Adrenal gland (tissue), 19 donors: ENCODE measurements around the gene SOCS3. TPM values are rescaled to one million over a fixed set of nuclear protein-coding genes. Genes with fewer than 3 reads are reported as not detected.

Source experiments
- DNase-seq, 7 donors: peaks; one replicate each; pipeline ENCODE4 v3.0.0-alpha.2; 2019 to 2020
- H3K27ac ChIP-seq, 5 donors: fragments of 200-600 bp; sonication (generic) in 4 of 5; 1 replicate in 3 of 5; 2 replicates in 2 of 5; pipeline versions ENCODE4 v1.5.1 to v1.8.0; 2016 to 2020; ENCODE audit warnings: mild to moderate bottlenecking in 1 of 5
- H3K27me3 ChIP-seq: fragments of 200-600 bp; 2 replicates; pipeline ENCODE4 v1.8.0; 2021
- H3K36me3 ChIP-seq, 2 donors: fragments of 200-600 bp; replicated peaks in 1 of 2; 1 replicate in 1 of 2; 2 replicates in 1 of 2; pipeline versions ENCODE4 v1.5.1 to v1.8.0; 2018 to 2022
- H3K4me1 ChIP-seq, 2 donors: fragments of 200-600 bp; replicated peaks in 1 of 2; 1 replicate in 1 of 2; 2 replicates in 1 of 2; pipeline versions ENCODE4 v1.5.1 to v1.8.0; 2018 to 2021
- H3K4me3 ChIP-seq, 4 donors: fragments of 200-600 bp; sonication (generic) in 3 of 4; one replicate each; pipeline ENCODE4 v1.5.1; 2016 to 2018
- H3K9me3 ChIP-seq, 3 donors: fragments of 200-600 bp; sonication (generic) in 1 of 3; replicated peaks in 1 of 3; 1 replicate in 2 of 3; 2 replicates in 1 of 3; pipeline versions ENCODE4 v1.5.1 to v1.8.0; 2016 to 2021
- POLR2A ChIP-seq, 2 donors: fragments of 450-650 bp; IDR thresholded peaks; one replicate each; pipeline ENCODE4 v1.6.1; 2017; ENCODE audit warnings: antibody characterized with exemption in 2 of 2, mild to moderate bottlenecking in 2 of 2, moderate library complexity in 1 of 2
- WGBS, 4 donors: extraction: QIAGEN DNeasy Blood & Tissue Kit in 2 of 4; methylation state at CpG; one replicate each; pipeline versions ENCODE4 v1.1.5 to v1.1.7; 2013 to 2017; 5-methylcytosine and 5-hydroxymethylcytosine counted together
- intact Hi-C, 2 donors: fragments of 100-400 bp; cut with DNase I; formaldehyde crosslinking; loops; one replicate each; pipeline versions ENCODE4 v1.14.1 to v1.15.0; 2022 to 2023
- long read RNA-seq, 10 donors: library from polyadenylated mRNA in 3 of 10; unstranded in 2 of 10; stranded (forward) in 1 of 10; transcript quantifications; one replicate each; pipeline ENCODE4 v2.0.0 and lab custom pipeline, GENCODE V29; 2021 to 2026
- polyA plus RNA-seq, 3 donors: library from polyadenylated mRNA; stranded (reverse); fragments of 200-250 nt in 2 of 3; fragments of 350-450 nt in 1 of 3; fragmentation: Illumina TruSeq in 1 of 3; extraction: RNeasy Lipid Tissue Mini Kit (QIAGEN cat#74804) in 1 of 3; gene quantifications; one replicate each; pipeline ENCODE4 v1.2.3, GENCODE V29; 2013 to 2014
- total RNA-seq, 9 donors: library from RNA; depleted of rRNA in 4 of 9; stranded (reverse); fragments of >200 nt in 4 of 9; fragments of 120-200 nt in 1 of 9; fragmentation: NEBNext Ultra II Directional in 1 of 9; extraction: Animal tissue kit (Norgen Biotek cat#: 25700) in 1 of 9; gene quantifications; one replicate each; pipeline versions ENCODE4 v1.1.0 to v1.2.4, GENCODE V29; 2013 to 2023
- TF ChIP-seq, protein P1 (sequence below), 6 experiments: fragments of 450-650 bp in 4 of 6; fragments of 200-600 bp in 2 of 6; sonication (generic) in 1 of 6; IDR thresholded peaks; 1 replicate in 5 of 6; 2 replicates in 1 of 6; pipeline versions ENCODE4 v1.5.1 to v1.8.0; 2016 to 2021; ENCODE audit warnings: antibody characterized with exemption in 6 of 6, mild to moderate bottlenecking in 2 of 6, moderate library complexity in 1 of 6
- donor health status: healthy with polysubstance abuse.
- donor health status: Bipolar disorder and iron deficiency.
- donor health status: DM: yes; HTN: yes; CAD: no.
- donor health status: DM: no; HTN: no; CAD: no.
- donor health status: DM: no; HTN: no; CAD: no.
- donor health status: DM: yes; HTN: yes; CAD: no.

Gene SOCS3, protein sequence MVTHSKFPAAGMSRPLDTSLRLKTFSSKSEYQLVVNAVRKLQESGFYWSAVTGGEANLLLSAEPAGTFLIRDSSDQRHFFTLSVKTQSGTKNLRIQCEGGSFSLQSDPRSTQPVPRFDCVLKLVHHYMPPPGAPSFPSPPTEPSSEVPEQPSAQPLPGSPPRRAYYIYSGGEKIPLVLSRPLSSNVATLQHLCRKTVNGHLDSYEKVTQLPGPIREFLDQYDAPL
- total RNA-seq (100 to 1,000 TPM in 3 of 9 donors, 10 to 100 TPM in 3, 1 to 10 TPM in 3; 2.4 to 114 (median 57.7) TPM), polyA plus RNA-seq (10 to 100 TPM in 2 of 3 donors, 1 to 10 TPM in 1; 4.8 to 96.5 (median 15.4) TPM)
- long read RNA-seq, donor 1, partial matches to known transcripts: 0 of 1 reads
- long read RNA-seq, donor 1, other reads (novel, unspliced or antisense): 0 of 1 reads
- long read RNA-seq, donor 2, partial matches to known transcripts: 0 of 1 reads
- long read RNA-seq, donor 2, other reads (novel, unspliced or antisense): 0 of 1 reads
- long read RNA-seq, donor 3, partial matches to known transcripts: 0 of 2 reads
- long read RNA-seq, donor 3, other reads (novel, unspliced or antisense): 0 of 2 reads
- long read RNA-seq, donor 4, transcript SOCS3-201 (2 exons, 2,734 nt): major isoform, 10 of 14 reads
- long read RNA-seq, donor 4, partial matches to known transcripts: 0 of 14 reads
- long read RNA-seq, donor 4, other reads (novel, unspliced or antisense): 4 of 14 reads
- long read RNA-seq, donor 5, transcript SOCS3-201 (2 exons, 2,734 nt): major isoform, 877 of 1,008 reads
- long read RNA-seq, donor 5, partial matches to known transcripts: 0 of 1,008 reads
- long read RNA-seq, donor 5, other reads (novel, unspliced or antisense): 131 of 1,008 reads
- long read RNA-seq, donor 6, partial matches to known transcripts: 0 of 4 reads
- long read RNA-seq, donor 6, other reads (novel, unspliced or antisense): 4 of 4 reads
- long read RNA-seq, donor 7: 0 reads
- long read RNA-seq, donor 8, transcript SOCS3-201 (2 exons, 2,734 nt): major isoform, 5 of 5 reads
- long read RNA-seq, donor 8, partial matches to known transcripts: 0 of 5 reads
- long read RNA-seq, donor 8, other reads (novel, unspliced or antisense): 0 of 5 reads
- long read RNA-seq, donor 9, partial matches to known transcripts: 0 of 1 reads
- long read RNA-seq, donor 9, other reads (novel, unspliced or antisense): 0 of 1 reads
- long read RNA-seq, donor 10, partial matches to known transcripts: 0 of 2 reads
- long read RNA-seq, donor 10, other reads (novel, unspliced or antisense): 0 of 2 reads

DNA sequence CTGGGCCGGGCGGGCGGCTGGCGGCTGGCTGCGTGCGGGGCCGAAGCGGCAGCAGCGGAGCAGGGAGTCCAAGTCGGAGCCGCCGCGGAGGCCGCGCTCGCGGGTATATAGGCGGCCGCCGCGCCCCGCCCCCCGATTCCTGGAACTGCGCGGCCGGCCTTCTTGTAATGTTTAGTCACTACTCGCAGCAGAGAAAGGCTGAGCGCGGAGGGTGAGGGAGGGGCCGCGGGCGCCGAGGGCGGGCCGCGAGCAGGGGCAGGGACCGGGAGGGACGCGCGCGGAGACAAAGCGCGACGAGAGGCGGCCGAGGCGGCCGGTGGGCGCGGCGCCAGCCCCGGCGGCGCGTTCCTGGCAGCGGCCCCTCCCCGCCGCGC is at the start of gene SOCS3:
Gene SOCS3, minus strand, starts transcription at position 81 of the 374 bp plus-strand sequence. CDS start 982 bp downstream, outside the sequence.
- Histone ChIP-seq H3K36me3 (peaks cover 0 to 22% of the 10 kb centered on the region in 2 donors), H3K27me3 (no peaks in the 10 kb centered on the region), H3K4me3 (peak within 1 kb of the TSS; percentile 30 to 96 (median 73)), H3K27ac (peak within 1 kb of the TSS; percentile 69 to 95 (median 87)), H3K4me1 (peaks cover 14 to 41% of the 10 kb centered on the region in 2 donors), H3K9me3 (no peaks in the 10 kb centered on the region)
- WGBS, 4 donors: 0 to 2% (median 0%) methylated on average over 29 to 59 of the region's 59 CpGs; no CpG with 5 or more reads in 1 of the 4 donors
- intact Hi-C loops: loop anchor here (5.0 kb wide), 2 partner anchors 62 to 68 kb away; no protein-coding TSS in a partner anchor
- peak; percentile 94 to 98 (median 97) for DNase-seq
- TF ChIP-seq POLR2A (IDR thresholded peaks at IDR 0.05): peak; percentile 94 to 98
- TF ChIP-seq, protein P1, sequence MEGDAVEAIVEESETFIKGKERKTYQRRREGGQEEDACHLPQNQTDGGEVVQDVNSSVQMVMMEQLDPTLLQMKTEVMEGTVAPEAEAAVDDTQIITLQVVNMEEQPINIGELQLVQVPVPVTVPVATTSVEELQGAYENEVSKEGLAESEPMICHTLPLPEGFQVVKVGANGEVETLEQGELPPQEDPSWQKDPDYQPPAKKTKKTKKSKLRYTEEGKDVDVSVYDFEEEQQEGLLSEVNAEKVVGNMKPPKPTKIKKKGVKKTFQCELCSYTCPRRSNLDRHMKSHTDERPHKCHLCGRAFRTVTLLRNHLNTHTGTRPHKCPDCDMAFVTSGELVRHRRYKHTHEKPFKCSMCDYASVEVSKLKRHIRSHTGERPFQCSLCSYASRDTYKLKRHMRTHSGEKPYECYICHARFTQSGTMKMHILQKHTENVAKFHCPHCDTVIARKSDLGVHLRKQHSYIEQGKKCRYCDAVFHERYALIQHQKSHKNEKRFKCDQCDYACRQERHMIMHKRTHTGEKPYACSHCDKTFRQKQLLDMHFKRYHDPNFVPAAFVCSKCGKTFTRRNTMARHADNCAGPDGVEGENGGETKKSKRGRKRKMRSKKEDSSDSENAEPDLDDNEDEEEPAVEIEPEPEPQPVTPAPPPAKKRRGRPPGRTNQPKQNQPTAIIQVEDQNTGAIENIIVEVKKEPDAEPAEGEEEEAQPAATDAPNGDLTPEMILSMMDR (IDR thresholded peaks at IDR 0.05): no peak

DNA sequence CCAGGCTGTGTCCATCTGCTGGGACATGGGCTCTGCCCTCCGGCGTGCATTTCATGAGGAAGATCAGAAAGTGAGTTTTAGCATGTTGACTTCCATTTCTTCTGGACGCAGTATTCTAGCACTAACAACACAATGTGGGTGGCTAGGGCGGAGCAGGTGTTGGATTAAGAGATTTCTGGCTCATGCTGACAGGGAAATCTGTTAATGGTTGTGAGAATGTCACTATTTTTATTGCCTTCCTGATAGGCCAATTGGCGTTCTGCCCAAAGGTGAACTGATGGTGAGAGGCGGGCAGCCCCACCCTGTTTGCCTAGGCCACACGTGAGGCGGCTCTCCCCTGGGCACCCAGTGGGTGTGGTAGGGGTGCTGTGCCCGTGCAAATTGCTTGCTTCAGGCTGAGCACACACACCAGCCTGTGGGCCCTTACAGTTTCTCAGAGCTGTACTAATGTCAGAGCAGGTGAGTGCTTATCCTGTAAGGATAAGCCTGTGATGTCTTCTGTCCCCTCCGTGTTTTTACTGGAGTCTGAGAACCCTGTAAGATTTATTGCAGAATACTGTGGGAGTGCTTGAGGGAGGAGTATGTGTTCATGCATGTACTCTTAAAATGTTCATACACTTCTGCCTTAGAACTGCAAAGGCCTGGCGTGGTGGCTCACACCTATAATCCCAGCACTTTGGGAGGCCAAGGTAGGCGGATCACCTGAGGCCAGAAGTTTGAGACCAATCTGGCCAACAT is 49.5 kb upstream of the SOCS3 start:
- Histone ChIP-seq H3K36me3 (peaks cover 0 to 15% of the 10 kb centered on the region in 2 donors), H3K4me1 (peaks cover 0 to 28% of the 10 kb centered on the region in 2 donors), H3K27ac (no peak overlapping the region), H3K4me3 (no peak overlapping the region), H3K9me3 (no peaks in the 10 kb centered on the region), H3K27me3 (no peaks in the 10 kb centered on the region)
- no peak for TF ChIP-seq POLR2A (IDR thresholded peaks at IDR 0.05)
- TF ChIP-seq, protein P1 (IDR thresholded peaks at IDR 0.05): no peak
- intact Hi-C loops: no loop called here
- WGBS, 4 donors: 83 to 91% (median 86%) methylated on average over 12 of the region's 12 CpGs
- no peak for DNase-seq

- Histone ChIP-seq H3K36me3 (peaks cover 0 to 23% of the 10 kb centered on the region in 2 donors), H3K9me3 (no peaks in the 10 kb centered on the region), H3K27ac (peak overlapping the region in 1 of 5 donors; percentile 10), H3K27me3 (no peaks in the 10 kb centered on the region), H3K4me3 (no peak overlapping the region), H3K4me1 (peaks cover 0 to 20% of the 10 kb centered on the region in 2 donors)
- intact Hi-C loops: no loop called here
- WGBS, 4 donors: 82 to 97% (median 93%) methylated on average over 16 to 23 of the region's 23 CpGs
- no peak for DNase-seq
- TF ChIP-seq POLR2A (IDR thresholded peaks at IDR 0.05): no peak
- TF ChIP-seq, protein P1 (IDR thresholded peaks at IDR 0.05): no peak
These were observed 48.7 kb upstream of the SOCS3 start for GRCh38 chr17:78408476-78409050.
